Transverse colon (tissue), 4 donors: ENCODE measurements around the gene MEN1.

Experiments
- CTCF ChIP-seq, 5 experiments: fragments of 200-600 bp in 3 of 5; fragments of 450-650 bp in 2 of 5; sonication (generic) in 3 of 5; IDR thresholded peaks; 1 replicate in 2 of 5; 2 replicates in 3 of 5; pipeline ENCODE4 v1.5.1; 2016 to 2017; ENCODE audit warnings: antibody characterized with exemption in 5 of 5, inconsistent platforms in 3 of 5, mild to moderate bottlenecking in 2 of 5, moderate library complexity in 1 of 5
- POLR2AphosphoS5 ChIP-seq, 3 donors: sonication (generic); formaldehyde crosslinking; IDR thresholded peaks; one replicate each; pipeline ENCODE4 v1.6.1; 2016; ENCODE audit warnings: antibody characterized with exemption in 3 of 3

- TF ChIP-seq CTCF (IDR thresholded peaks at IDR 0.05) (no peak), POLR2AphosphoS5 (IDR thresholded peaks at IDR 0.05) (no peak)
Measured at GRCh38 chr11:64810891-64811272, 531 bp upstream of the MEN1 start.
